Measurements from ENCODE around the gene PCDH19.

Gene PCDH19

DNA sequence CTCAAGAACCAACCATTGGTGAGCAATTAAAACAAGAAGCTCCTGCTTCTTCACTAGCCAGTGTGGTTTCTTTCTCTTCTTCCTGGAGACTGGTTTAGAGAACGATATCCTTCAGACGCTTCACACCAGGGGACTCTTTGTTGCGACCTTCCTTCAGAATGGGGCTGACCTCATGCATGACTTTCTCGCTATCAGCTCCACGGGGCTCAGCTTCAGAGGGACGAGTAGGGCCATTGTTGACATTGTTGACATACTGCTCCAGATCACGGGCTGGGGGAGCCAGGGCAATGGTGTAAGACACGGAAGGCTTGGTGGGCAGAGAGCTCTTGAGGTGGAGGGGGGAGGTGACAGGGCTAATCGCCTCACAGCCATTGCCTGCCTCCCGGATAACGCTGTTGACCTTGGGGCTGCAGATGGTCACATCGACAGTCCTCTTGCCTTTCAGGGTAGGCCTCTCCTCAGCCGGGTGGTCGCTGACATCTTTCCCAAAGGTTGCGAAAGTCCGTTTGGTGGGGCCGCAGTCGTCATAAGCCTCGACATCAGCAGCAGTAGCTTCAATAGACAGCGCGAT, 113.8 kb downstream of the PCDH19 start:
- DNase-seq: no peak

DNA sequence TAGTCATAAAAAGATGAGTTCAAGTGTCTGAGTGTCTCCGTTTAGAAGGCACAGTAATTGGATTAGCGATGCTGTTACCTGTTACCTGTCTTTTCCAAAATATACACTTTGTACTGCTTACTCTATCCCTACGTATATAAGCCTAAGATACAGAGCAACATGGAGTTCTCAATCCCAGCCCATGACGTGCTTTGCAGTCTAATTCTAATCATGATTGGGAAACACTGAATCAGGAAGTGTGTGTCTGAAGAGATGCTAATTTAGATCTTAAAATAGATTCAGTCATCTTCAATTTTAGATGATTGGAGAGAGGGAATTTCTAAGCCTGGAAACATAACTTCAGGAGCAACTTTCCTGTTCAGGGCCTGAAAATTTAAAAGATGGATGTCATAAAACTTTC, 115.1 kb downstream of the PCDH19 start:
- no peak for DNase-seq

DNA sequence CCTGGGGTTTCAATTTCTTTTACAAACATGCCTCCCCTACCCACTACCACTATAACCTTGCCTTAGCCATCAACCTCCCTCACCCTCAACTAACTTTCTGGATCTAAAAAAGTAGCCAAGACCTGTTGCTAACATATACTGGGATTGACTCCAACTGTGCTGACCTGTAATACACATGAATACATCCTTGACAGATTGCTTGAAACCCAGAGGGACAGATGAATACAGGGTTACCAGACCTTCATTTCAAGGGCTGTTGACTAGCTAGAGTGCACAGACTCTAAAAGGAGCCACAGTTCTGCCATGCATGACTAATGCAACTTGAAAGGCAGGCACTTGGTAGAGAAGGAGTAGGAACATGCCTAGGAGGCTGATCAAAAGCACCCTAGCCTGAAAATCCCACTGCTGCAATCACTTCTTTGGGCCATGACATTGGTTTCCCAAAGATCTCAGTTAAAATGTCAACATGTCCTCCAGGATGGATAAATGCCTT, 121.0 kb downstream of the PCDH19 start:
- no peak for DNase-seq

DNA sequence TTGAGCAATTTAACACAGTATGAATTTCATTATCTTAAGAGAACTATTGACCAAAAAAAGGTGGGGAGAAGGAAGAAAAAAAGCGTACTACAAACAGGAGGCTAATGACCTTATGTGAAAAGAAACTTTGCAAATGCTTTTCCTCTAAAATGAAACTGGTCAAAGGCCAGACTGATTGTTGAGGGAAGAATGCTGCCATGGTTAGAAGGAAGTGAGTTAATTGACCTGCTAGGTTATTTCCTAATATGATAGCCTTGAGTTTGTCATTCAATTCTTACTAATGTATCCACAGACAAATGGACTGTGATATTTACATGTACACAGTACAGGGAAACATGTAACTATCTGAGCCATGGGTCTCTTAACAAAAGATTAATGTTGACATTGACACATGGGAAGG, 132.8 kb downstream of the PCDH19 start:
- no peak for DNase-seq

DNA sequence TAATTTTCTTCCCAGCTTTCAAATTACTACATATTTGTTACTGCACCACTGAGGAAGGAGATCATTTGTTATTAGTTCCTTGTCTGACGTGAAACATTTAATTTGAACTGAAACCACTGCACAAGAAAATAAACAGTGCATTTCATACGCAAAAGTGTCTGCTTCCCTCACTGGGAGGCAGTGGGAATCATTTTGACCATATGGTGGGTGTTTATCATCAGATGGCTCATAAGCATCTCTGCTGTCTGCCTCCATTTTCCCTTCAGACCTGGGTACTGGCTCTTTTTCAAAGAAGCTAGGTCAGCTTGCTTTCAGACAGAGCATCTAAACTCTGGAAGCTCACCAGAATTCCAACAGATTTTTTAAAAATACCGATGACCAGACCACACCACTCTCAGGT, 135.2 kb downstream of the PCDH19 start:
- no peak for DNase-seq

DNA sequence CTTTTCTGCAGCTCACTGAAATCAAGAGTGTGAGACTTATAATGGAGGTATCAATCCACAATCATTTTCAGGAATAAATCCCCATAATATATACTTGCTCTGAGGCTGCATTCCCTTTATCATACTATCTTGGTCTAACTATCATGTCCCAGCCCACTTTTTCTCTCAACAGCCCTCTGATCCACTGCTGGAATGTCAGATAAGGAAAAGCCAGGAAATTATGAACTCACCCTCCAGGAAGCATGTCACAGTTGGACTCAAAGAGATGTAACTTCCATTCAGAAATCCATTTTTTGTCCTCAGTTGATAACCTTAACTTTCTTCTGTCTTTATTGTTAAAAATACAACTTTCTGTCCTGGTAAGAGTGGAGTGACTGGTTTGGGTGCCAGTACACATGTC, 144.9 kb downstream of the PCDH19 start:
- DNase-seq: no peak

DNA sequence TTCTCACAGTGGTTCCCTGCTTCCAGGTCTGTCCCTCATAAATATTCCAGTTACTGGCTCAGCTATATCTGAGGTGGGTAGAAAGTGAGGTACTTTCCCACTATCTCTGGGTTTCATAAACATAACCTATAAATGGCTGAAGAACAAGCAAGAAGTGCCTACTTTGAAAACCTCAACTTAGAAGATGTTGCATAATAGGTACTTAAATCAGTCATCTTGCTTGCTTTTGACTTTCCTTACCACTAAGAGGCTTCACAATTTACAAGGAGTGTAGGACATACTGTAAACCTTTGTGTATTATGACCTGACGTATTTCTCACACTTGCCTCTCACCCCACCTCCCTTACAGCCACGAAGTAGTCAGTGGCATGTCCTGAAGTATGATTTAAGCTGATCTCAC, 145.9 kb downstream of the PCDH19 start:
- no peak for DNase-seq

DNA sequence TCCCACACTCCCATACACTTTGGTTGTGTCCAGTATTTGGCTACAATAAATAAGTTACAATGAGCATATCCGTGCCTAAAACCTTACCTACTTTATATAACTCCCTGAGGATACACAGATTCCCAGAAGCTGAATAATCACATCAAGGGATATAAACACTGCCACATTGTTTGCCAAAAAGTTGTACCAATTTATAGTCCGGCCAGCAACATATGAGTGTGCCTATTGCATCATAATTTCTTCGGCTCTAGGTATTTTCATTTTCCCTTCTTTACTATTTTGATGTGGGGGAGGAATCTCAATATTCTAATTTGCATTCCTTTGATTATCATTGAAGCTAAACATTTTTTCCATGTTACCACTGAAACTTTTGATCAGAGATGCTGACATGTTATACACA, 146.4 kb downstream of the PCDH19 start:
- no peak for DNase-seq

DNA sequence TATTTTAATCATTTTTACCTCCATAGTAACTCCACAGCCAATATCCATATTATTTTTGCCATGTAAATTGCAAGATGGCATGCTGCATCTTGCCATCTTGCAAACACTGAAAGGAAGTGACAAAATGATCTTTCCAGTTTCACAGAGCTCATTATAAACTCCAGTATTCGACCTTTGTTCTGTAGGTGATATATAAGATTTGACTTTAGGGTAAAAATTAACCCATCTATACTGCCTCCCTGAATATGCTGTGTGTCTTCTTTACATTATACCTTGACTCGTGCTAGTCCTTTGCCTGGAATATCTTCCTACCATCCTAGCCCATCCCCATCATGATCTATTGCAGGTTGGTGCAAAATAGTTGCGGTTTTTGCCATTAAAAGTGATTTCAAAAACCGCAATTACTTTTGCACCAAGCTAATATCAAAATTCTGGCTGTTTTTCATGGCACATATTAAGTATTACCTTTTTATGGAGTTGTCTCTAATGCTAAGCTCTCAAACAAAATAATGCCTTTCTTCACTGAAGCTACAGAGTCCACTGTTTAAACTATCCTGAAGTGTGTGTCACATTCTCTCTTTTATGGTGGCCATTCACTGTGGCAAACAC, 161.1 kb downstream of the PCDH19 start:
- DNase-seq: no peak

DNA sequence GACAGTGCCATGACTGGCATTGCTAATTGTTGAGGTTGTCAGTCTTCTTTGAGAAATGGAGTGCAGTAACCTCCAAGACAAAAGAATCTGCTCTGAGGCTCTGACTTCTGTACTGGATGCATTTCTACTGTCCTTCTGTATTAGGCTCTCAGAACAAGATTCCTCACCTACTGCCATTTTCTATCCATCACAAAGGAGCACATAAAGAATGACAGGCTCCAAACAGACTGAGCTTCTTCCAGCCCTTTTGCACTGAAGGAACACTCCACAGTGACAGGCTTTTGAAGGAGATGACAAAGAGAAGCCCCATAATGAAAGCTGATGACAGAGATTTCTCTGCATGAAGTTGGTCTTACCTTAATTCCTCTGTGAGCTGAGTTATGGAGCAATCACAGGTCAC, 162.2 kb downstream of the PCDH19 start:
- DNase-seq: no peak

DNA sequence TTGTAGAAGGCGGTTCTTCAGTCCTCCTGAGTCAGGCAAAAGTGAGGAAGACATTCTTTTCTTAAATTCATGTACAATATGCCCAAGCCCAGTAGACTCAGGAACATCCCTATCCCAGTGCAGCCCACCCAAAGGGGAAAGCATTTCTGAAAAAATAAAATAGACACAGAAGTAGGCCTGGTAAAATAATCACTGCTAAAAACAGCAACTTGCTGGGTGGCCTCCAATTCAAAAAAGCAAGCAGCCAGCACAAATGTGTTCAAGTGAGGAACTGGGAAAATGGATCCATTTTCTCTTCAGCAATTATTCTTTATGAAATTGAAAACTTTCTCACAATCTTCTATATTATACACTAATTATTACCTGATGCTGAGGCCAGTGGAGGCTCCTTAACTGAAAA, 165.4 kb downstream of the PCDH19 start:
- DNase-seq: no peak
